Fibroblast of lung (primary cell): ENCODE results near the gene ARHGAP12. TPM values are rescaled to one million over a fixed set of nuclear protein-coding genes. Genes with fewer than 3 reads are reported as not detected.

Experiments
- DNase-seq, 2 donors: peaks; one replicate each; pipeline versions ENCODE4 v3.0.0 to v3.0.0-alpha.2; 2010; ENCODE audit warnings: low read depth in 2 of 2
- H2AFZ ChIP-seq: 2 replicates; pipeline ENCODE4 v1.5.1; 2012; ENCODE audit warnings: low read length, control low read depth, inconsistent platforms
- H3K27ac ChIP-seq: 2 replicates; pipeline ENCODE4 v1.5.1; 2011; ENCODE audit warnings: low read length, control low read depth; ENCODE audit not compliant: insufficient read depth
- H3K27me3 ChIP-seq: 2 replicates; pipeline ENCODE4 v1.5.1; 2011; ENCODE audit warnings: mild to moderate bottlenecking, low read length; ENCODE audit not compliant: control insufficient read depth, insufficient read depth
- H3K36me3 ChIP-seq: 2 replicates; pipeline ENCODE4 v1.5.1; 2011; ENCODE audit warnings: low read length; ENCODE audit not compliant: control insufficient read depth, insufficient read depth
- H3K4me1 ChIP-seq: 2 replicates; pipeline ENCODE4 v1.5.1; 2011; ENCODE audit warnings: low read length; ENCODE audit not compliant: control insufficient read depth, insufficient read depth; ENCODE audit errors: extremely low read depth
- H3K4me2 ChIP-seq: 2 replicates; pipeline ENCODE4 v1.5.1; 2011; ENCODE audit warnings: low read length, control low read depth; ENCODE audit not compliant: insufficient read depth; ENCODE audit errors: extremely low read depth
- H3K4me3 ChIP-seq, 4 experiments: fragments of 200-600 bp in 1 of 4; sonication (generic) in 1 of 4; replicated peaks in 1 of 4; 2 replicates each; pipeline ENCODE4 v1.5.1; 2011 to 2016; ENCODE audit warnings: low read length in 4 of 4, low read depth in 3 of 4, mild to moderate bottlenecking in 3 of 4, control low read depth in 2 of 4, inconsistent platforms in 1 of 4, mixed read lengths in 1 of 4; ENCODE audit not compliant: insufficient read depth in 1 of 4; ENCODE audit errors: control extremely low read depth in 1 of 4
- H3K79me2 ChIP-seq: 2 replicates; pipeline ENCODE4 v1.5.1; 2012; ENCODE audit warnings: mild to moderate bottlenecking, low read length, inconsistent platforms; ENCODE audit not compliant: control insufficient read depth, insufficient read depth
- H3K9ac ChIP-seq: 2 replicates; pipeline ENCODE4 v1.5.1; 2011; ENCODE audit warnings: mild to moderate bottlenecking, low read length, control low read depth; ENCODE audit not compliant: insufficient read depth
- H3K9me3 ChIP-seq: 2 replicates; pipeline ENCODE4 v1.5.1; 2012; ENCODE audit warnings: low read depth, low read length; ENCODE audit not compliant: control insufficient read depth, insufficient read depth
- H4K20me1 ChIP-seq: 2 replicates; pipeline ENCODE4 v1.5.1; 2011; ENCODE audit warnings: low read length; ENCODE audit not compliant: control insufficient read depth, insufficient read depth; ENCODE audit errors: extremely low read depth
- CTCF ChIP-seq, 2 donors: IDR thresholded peaks in 1 of 2; conservative IDR thresholded peaks in 1 of 2; 1 replicate in 1 of 2; 2 replicates in 1 of 2; pipeline ENCODE4 v1.5.1; 2011 to 2012; ENCODE audit warnings: low read length in 2 of 2, control low read depth in 1 of 2, inconsistent platforms in 1 of 2, low read depth in 1 of 2, mild to moderate bottlenecking in 1 of 2
- EZH2 ChIP-seq: IDR thresholded peaks from 2 replicates; pipeline ENCODE4 v1.5.1; 2012; ENCODE audit warnings: low read length, control low read depth, mild to moderate bottlenecking; ENCODE audit errors: missing control alignments
- polyA plus RNA-seq, 2 donors: library from polyadenylated mRNA; depleted of rRNA in 1 of 2; stranded (reverse) in 1 of 2; unstranded in 1 of 2; fragments of >200 nt; gene quantifications; 2 replicates each; pipeline ENCODE4 v1.2.1, GENCODE V29; 2011 to 2012; ENCODE audit warnings: missing spikeins in 1 of 2
- total RNA-seq: library from RNA; depleted of rRNA; stranded (reverse); fragments of >200 nt; gene quantifications from 2 replicates; pipeline ENCODE4 v1.2.1, GENCODE V29; 2014

Gene ARHGAP12
- total and polyA plus RNA-seq, 2 donors (not counting 1 experiment from before 2014, with no cell fraction given), result 24.0 to 63.1 TPM

DNA sequence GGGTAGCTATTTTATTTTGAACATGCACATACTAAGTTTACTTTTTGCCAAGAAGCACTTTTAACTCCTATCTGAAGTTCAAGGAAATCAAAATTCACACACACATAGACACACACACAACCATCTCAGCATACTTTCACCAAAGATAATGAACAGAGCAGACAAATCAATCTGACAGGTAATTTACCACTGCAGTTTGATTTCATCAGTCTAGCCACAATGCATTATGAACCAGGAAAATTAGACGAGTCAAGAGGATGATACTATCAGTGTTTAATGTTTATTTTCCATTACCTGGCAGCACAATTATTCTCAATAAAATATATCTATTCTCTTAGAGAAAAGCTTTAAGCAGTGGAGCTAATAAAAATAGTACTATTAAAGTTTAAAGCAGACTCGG lies 147.9 kb downstream of the ARHGAP12 start:
- TF ChIP-seq CTCF (conservative IDR thresholded peaks at IDR 0.05 in 1 of 2, IDR thresholded peaks at IDR 0.05 in 1 of 2; ENCODE audit: low read depth in 1 of 2, low read length in 2 of 2) (no peak), EZH2 (no peak)
- H3K79me2 ChIP-seq, result no peaks in the 10 kb centered on the region
- no peak overlapping the region for H3K4me2 ChIP-seq
- no peak overlapping the region for H3K27ac ChIP-seq
- no peak overlapping the region for H3K9ac ChIP-seq
- H2AFZ ChIP-seq, result no peak overlapping the region
- no peaks in the 10 kb centered on the region for H3K4me1 ChIP-seq
- DNase-seq, result no peak
- H3K36me3 ChIP-seq, result no peaks in the 10 kb centered on the region
- no peak overlapping the region for H3K4me3 ChIP-seq
- H3K9me3 ChIP-seq, result no peaks in the 10 kb centered on the region
- H3K27me3 ChIP-seq, result no peaks in the 10 kb centered on the region
- H4K20me1 ChIP-seq, result no peaks in the 10 kb centered on the region

GRCh38 chr10:31778627-31779026 lies 150.0 kb downstream of the ARHGAP12 start:
- no peak for DNase-seq
- no peaks in the 10 kb centered on the region for H3K36me3 ChIP-seq
- H4K20me1 ChIP-seq, result no peaks in the 10 kb centered on the region
- H3K4me2 ChIP-seq, result no peak overlapping the region
- H3K9me3 ChIP-seq, result no peaks in the 10 kb centered on the region
- H3K27me3 ChIP-seq, result no peaks in the 10 kb centered on the region
- H3K4me3 ChIP-seq, result no peak overlapping the region
- no peaks in the 10 kb centered on the region for H3K4me1 ChIP-seq
- H3K79me2 ChIP-seq, result no peaks in the 10 kb centered on the region
- no peak overlapping the region for H2AFZ ChIP-seq
- no peak overlapping the region for H3K9ac ChIP-seq
- no peak overlapping the region for H3K27ac ChIP-seq
- TF ChIP-seq EZH2 (no peak), CTCF (conservative IDR thresholded peaks at IDR 0.05 in 1 of 2, IDR thresholded peaks at IDR 0.05 in 1 of 2; ENCODE audit: low read depth in 1 of 2, low read length in 2 of 2) (no peak)

DNA sequence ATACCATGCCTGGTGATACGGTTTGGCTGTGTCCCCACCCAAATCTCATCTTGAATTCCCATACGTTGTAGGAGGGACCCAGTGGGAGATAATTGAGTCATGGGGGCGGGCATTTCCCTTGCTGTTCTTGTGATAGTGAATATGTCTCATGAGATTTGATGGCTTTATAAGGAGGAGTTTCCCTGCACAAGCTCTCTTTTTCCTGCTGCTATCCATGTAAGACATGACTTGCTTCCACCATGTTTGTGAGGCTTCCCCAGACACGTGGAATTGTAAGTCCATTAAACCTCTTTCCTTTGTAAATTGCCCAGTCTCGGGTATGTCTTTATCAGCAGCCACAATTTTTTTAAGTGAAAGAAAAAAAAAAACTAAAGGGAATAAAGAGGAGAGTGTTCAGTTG lies 152.5 kb downstream of the ARHGAP12 start:
- TF ChIP-seq EZH2 (no peak), CTCF (conservative IDR thresholded peaks at IDR 0.05 in 1 of 2, IDR thresholded peaks at IDR 0.05 in 1 of 2; ENCODE audit: low read depth in 1 of 2, low read length in 2 of 2) (no peak)
- H3K9ac ChIP-seq, result no peak overlapping the region
- no peaks in the 10 kb centered on the region for H3K9me3 ChIP-seq
- H3K36me3 ChIP-seq, result no peaks in the 10 kb centered on the region
- no peaks in the 10 kb centered on the region for H3K79me2 ChIP-seq
- no peak overlapping the region for H3K4me3 ChIP-seq
- no peaks in the 10 kb centered on the region for H4K20me1 ChIP-seq
- no peak overlapping the region for H3K27ac ChIP-seq
- H2AFZ ChIP-seq, result no peak overlapping the region
- H3K4me2 ChIP-seq, result no peak overlapping the region
- no peaks in the 10 kb centered on the region for H3K27me3 ChIP-seq
- no peak for DNase-seq
- peaks cover 2% of the 10 kb centered on the region for H3K4me1 ChIP-seq
